HepG2 (cell line): ENCODE results near the gene EMID1. TPM values are rescaled to one million over a fixed set of nuclear protein-coding genes. Genes with fewer than 3 reads are reported as not detected.

Experiments used
- GABPB1 ChIP-seq: IDR thresholded peaks from 2 replicates; pipeline ENCODE4 v1.6.1; 2016; ENCODE audit warnings: mild to moderate bottlenecking, missing genetic modification reagents, moderate library complexity, missing compliant biosample characterization
- RBFOX2 ChIP-seq: fragments of 200-400 bp; formaldehyde crosslinking; IDR thresholded peaks from 2 replicates; pipeline ENCODE4 v1.6.1; 2017; ENCODE audit warnings: low read depth, mild to moderate bottlenecking, low read length
- ZNF746 ChIP-seq: sonication (generic); formaldehyde crosslinking; IDR thresholded peaks from 2 replicates; pipeline ENCODE4 v1.8.0; 2022; ENCODE audit warnings: mild to moderate bottlenecking, missing genetic modification reagents
- polyA plus RNA-seq, 8 experiments: library from polyadenylated mRNA; depleted of rRNA in 3 of 8; stranded (reverse) in 7 of 8; unstranded in 1 of 8; fragments of >200 nt; fragmentation: Illumina TruSeq in 4 of 8; extraction: Trizol in 4 of 8; gene quantifications; 2 replicates each; pipeline versions ENCODE4 v1.2.1 to v1.2.3, GENCODE V29; 2011 to 2016; ENCODE audit warnings: low read depth in 4 of 8, missing spikeins in 1 of 8, mixed read lengths in 1 of 8; ENCODE audit not compliant: insufficient read depth in 1 of 8
- total RNA-seq, 5 experiments: library from RNA; depleted of rRNA; stranded (reverse); fragments of >200 nt; fragmentation: Illumina TruSeq; extraction: Trizol; gene quantifications; 2 replicates each; pipeline ENCODE4 v1.2.3, GENCODE V29; 2016; ENCODE audit warnings: low read depth in 1 of 5
- TF ChIP-seq, protein P1 (sequence below): sonication (generic); formaldehyde crosslinking; IDR thresholded peaks from 2 replicates; pipeline ENCODE4 v1.4.0; 2020; ENCODE audit warnings: low read depth, missing genetic modification reagents
- TF ChIP-seq, protein P2 (sequence below): sonication (generic); formaldehyde crosslinking; IDR thresholded peaks from 2 replicates; pipeline ENCODE4 v1.4.0; 2020; ENCODE audit warnings: mild to moderate bottlenecking, missing genetic modification reagents
- TF ChIP-seq, protein P3 (sequence below): IDR thresholded peaks from 2 replicates; pipeline ENCODE4 v1.6.1; 2012; ENCODE audit warnings: inconsistent platforms
- TF ChIP-seq, protein P4 (sequence below): sonication (generic); formaldehyde crosslinking; conservative IDR thresholded peaks from 2 replicates; pipeline ENCODE4 v1.4.0; 2020; ENCODE audit warnings: mild to moderate bottlenecking, missing genetic modification reagents, moderate library complexity
- TF ChIP-seq, protein P5 (sequence below), 2 experiments: sonication (generic) in 1 of 2; formaldehyde crosslinking in 1 of 2; IDR thresholded peaks; 2 replicates each; pipeline versions ENCODE4 v1.5.1 to v1.6.1; 2011 to 2020; ENCODE audit warnings: borderline replicate concordance in 1 of 2, low read depth in 1 of 2, low read length in 1 of 2, mild to moderate bottlenecking in 1 of 2, missing genetic modification reagents in 1 of 2, moderate library complexity in 1 of 2
- TF ChIP-seq, protein P6 (sequence below), 2 experiments: sonication (generic) in 1 of 2; formaldehyde crosslinking in 1 of 2; IDR thresholded peaks; 2 replicates each; pipeline versions ENCODE4 v1.4.0 to v1.6.1; 2018 to 2020; ENCODE audit warnings: missing genetic modification reagents in 2 of 2, borderline replicate concordance in 1 of 2, low read depth in 1 of 2, mild to moderate bottlenecking in 1 of 2, missing biosample characterization in 1 of 2

EMID1 gene
- total and polyA plus RNA-seq, 2 of the 13 experiments (the other 11 are each of a cell fraction or from before 2014, with no cell fraction given) = 0.45 to 0.82 TPM

DNA sequence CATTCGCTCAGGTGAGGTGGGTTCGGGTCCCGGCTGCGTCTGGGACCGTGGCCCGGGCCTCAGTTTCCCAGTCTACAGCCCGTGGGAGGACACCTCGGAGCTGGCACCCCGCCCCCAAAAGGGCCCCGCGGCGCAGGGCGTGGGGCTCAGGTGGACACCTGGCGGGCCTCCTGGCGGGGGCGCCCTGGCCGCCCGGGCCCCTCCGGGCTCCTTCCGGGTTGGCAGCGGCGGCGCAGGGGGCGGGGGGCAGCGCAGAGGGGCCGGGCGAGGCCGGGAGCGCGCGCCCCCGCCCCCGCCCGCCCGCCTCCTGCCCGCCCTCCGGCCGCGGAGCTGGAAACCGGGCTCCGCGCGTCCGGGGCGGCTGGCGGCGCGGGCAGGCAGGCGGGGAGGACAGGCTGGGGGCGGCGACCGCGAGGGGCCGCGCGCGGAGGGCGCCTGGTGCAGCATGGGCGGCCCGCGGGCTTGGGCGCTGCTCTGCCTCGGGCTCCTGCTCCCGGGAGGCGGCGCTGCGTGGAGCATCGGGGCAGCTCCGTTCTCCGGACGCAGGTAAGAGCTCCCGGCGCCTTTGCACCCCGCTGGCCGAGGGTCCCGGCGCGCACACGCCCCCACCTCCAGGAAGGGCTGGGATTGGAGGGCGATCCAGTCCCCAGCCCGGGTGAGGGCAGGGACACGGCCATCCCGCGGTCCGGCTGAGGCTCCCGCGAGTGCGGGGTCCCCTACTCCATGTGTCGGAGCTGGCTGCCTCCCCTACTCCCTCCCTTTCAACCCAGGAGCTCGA lies at the start of gene EMID1 (continued):
- TF ChIP-seq, protein P1, sequence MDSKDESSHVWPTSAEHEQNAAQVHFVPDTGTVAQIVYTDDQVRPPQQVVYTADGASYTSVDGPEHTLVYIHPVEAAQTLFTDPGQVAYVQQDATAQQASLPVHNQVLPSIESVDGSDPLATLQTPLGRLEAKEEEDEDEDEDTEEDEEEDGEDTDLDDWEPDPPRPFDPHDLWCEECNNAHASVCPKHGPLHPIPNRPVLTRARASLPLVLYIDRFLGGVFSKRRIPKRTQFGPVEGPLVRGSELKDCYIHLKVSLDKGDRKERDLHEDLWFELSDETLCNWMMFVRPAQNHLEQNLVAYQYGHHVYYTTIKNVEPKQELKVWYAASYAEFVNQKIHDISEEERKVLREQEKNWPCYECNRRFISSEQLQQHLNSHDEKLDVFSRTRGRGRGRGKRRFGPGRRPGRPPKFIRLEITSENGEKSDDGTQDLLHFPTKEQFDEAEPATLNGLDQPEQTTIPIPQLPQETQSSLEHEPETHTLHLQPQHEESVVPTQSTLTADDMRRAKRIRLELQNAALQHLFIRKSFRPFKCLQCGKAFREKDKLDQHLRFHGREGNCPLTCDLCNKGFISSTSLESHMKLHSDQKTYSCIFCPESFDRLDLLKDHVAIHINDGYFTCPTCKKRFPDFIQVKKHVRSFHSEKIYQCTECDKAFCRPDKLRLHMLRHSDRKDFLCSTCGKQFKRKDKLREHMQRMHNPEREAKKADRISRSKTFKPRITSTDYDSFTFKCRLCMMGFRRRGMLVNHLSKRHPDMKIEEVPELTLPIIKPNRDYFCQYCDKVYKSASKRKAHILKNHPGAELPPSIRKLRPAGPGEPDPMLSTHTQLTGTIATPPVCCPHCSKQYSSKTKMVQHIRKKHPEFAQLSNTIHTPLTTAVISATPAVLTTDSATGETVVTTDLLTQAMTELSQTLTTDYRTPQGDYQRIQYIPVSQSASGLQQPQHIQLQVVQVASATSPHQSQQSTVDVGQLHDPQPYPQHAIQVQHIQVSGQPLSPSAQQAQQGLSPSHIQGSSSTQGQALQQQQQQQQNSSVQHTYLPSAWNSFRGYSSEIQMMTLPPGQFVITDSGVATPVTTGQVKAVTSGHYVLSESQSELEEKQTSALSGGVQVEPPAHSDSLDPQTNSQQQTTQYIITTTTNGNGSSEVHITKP (CRISPR knock-in tag) = no peak
- TF ChIP-seq, protein P2, sequence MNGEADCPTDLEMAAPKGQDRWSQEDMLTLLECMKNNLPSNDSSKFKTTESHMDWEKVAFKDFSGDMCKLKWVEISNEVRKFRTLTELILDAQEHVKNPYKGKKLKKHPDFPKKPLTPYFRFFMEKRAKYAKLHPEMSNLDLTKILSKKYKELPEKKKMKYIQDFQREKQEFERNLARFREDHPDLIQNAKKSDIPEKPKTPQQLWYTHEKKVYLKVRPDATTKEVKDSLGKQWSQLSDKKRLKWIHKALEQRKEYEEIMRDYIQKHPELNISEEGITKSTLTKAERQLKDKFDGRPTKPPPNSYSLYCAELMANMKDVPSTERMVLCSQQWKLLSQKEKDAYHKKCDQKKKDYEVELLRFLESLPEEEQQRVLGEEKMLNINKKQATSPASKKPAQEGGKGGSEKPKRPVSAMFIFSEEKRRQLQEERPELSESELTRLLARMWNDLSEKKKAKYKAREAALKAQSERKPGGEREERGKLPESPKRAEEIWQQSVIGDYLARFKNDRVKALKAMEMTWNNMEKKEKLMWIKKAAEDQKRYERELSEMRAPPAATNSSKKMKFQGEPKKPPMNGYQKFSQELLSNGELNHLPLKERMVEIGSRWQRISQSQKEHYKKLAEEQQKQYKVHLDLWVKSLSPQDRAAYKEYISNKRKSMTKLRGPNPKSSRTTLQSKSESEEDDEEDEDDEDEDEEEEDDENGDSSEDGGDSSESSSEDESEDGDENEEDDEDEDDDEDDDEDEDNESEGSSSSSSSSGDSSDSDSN (CRISPR knock-in tag) = peak; percentile 70; the same call in 1 of the 2 replicates
- 0 out of 2 replicates have a peak, but pooled peaks have one; percentile 54 for TF ChIP-seq ZNF746 (CRISPR knock-in tag)
- TF ChIP-seq, protein P3, sequence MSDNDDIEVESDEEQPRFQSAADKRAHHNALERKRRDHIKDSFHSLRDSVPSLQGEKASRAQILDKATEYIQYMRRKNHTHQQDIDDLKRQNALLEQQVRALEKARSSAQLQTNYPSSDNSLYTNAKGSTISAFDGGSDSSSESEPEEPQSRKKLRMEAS = peak; percentile 54; the same call in 1 of the 2 replicates
- TF ChIP-seq, protein P4, sequence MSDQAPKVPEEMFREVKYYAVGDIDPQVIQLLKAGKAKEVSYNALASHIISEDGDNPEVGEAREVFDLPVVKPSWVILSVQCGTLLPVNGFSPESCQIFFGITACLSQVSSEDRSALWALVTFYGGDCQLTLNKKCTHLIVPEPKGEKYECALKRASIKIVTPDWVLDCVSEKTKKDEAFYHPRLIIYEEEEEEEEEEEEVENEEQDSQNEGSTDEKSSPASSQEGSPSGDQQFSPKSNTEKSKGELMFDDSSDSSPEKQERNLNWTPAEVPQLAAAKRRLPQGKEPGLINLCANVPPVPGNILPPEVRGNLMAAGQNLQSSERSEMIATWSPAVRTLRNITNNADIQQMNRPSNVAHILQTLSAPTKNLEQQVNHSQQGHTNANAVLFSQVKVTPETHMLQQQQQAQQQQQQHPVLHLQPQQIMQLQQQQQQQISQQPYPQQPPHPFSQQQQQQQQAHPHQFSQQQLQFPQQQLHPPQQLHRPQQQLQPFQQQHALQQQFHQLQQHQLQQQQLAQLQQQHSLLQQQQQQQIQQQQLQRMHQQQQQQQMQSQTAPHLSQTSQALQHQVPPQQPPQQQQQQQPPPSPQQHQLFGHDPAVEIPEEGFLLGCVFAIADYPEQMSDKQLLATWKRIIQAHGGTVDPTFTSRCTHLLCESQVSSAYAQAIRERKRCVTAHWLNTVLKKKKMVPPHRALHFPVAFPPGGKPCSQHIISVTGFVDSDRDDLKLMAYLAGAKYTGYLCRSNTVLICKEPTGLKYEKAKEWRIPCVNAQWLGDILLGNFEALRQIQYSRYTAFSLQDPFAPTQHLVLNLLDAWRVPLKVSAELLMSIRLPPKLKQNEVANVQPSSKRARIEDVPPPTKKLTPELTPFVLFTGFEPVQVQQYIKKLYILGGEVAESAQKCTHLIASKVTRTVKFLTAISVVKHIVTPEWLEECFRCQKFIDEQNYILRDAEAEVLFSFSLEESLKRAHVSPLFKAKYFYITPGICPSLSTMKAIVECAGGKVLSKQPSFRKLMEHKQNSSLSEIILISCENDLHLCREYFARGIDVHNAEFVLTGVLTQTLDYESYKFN (CRISPR knock-in tag) = no peak
- TF ChIP-seq GABPB1 (CRISPR knock-in tag) = peak; percentile 32; the same call in 1 of the 2 replicates
- 0 out of 2 replicates have a peak, but pooled peaks have one; percentile 17 for TF ChIP-seq RBFOX2
- TF ChIP-seq, protein P5, sequence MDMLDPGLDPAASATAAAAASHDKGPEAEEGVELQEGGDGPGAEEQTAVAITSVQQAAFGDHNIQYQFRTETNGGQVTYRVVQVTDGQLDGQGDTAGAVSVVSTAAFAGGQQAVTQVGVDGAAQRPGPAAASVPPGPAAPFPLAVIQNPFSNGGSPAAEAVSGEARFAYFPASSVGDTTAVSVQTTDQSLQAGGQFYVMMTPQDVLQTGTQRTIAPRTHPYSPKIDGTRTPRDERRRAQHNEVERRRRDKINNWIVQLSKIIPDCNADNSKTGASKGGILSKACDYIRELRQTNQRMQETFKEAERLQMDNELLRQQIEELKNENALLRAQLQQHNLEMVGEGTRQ (IDR thresholded peaks at IDR 0.05; ENCODE audit: low read depth, low read length) = no peak
- TF ChIP-seq, protein P5 (CRISPR knock-in tag; IDR thresholded peaks at IDR 0.05; ENCODE audit: borderline replicate concordance) = no peak
- TF ChIP-seq, protein P6, sequence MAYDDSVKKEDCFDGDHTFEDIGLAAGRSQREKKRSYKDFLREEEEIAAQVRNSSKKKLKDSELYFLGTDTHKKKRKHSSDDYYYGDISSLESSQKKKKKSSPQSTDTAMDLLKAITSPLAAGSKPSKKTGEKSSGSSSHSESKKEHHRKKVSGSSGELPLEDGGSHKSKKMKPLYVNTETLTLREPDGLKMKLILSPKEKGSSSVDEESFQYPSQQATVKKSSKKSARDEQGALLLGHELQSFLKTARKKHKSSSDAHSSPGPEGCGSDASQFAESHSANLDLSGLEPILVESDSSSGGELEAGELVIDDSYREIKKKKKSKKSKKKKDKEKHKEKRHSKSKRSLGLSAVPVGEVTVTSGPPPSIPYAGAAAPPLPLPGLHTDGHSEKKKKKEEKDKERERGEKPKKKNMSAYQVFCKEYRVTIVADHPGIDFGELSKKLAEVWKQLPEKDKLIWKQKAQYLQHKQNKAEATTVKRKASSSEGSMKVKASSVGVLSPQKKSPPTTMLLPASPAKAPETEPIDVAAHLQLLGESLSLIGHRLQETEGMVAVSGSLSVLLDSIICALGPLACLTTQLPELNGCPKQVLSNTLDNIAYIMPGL (CRISPR knock-in tag; IDR thresholded peaks at IDR 0.05; ENCODE audit: borderline replicate concordance in 1 of 2, low read depth in 1 of 2) = 0 out of 4 replicates have a peak, but pooled peaks of 1 of the 2 experiments have one; percentile 45
